ENCODE results near the gene ALKBH8.

- peak in 2 of 3 experiments; percentile 47 to 68; a peak in 2 of 4 replicates for TF ChIP-seq CTCF (IDR thresholded peaks at IDR 0.05; ENCODE audit: control extremely low read depth in 1 of 3, insufficient read depth in 1 of 3, low read depth in 1 of 3, low read length in 3 of 3)
- no peak for TF ChIP-seq EZH2 (IDR thresholded peaks at IDR 0.05; ENCODE audit: low read depth, low read length, severe bottlenecking)
- no peak for TF ChIP-seq ZNF274 (IDR thresholded peaks at IDR 0.05; ENCODE audit: borderline replicate concordance, extremely low read depth, low read length)
- TF ChIP-seq POLR2AphosphoS5 (IDR thresholded peaks at IDR 0.05; ENCODE audit: low read depth, low read length): no peak
- TF ChIP-seq ASH2L (IDR thresholded peaks at IDR 0.05; ENCODE audit: low read length): no peak
- TF ChIP-seq CREB1 (IDR thresholded peaks at IDR 0.05): no peak
- TF ChIP-seq SIN3A (conservative IDR thresholded peaks at IDR 0.05 in 1 of 2, IDR thresholded peaks at IDR 0.05 in 1 of 2; ENCODE audit: low read depth in 1 of 2, low read length in 2 of 2): no peak
- no peak for TF ChIP-seq HDAC6 (IDR thresholded peaks at IDR 0.05; ENCODE audit: low read depth, low read length)
- no peak for TF ChIP-seq CTBP2 (IDR thresholded peaks at IDR 0.05; ENCODE audit: borderline replicate concordance, insufficient read depth, insufficient read length, low read length)
- TF ChIP-seq FOSL1 (IDR thresholded peaks at IDR 0.05; ENCODE audit: insufficient read depth, low read depth, low read length): no peak
- TF ChIP-seq MAFK (IDR thresholded peaks at IDR 0.05; ENCODE audit: low read depth, low read length): no peak
- TF ChIP-seq POLR2A (IDR thresholded peaks at IDR 0.05; ENCODE audit: control extremely low read depth in 1 of 2, low read depth in 2 of 2, low read length in 2 of 2): no peak
- TF ChIP-seq, protein P1, sequence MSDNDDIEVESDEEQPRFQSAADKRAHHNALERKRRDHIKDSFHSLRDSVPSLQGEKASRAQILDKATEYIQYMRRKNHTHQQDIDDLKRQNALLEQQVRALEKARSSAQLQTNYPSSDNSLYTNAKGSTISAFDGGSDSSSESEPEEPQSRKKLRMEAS (IDR thresholded peaks at IDR 0.05): no peak
Observed at GRCh38 chr11:107563702-107564101, 1.8 kb downstream of the ALKBH8 start.
